HG02973 (cell line): Measurements from ENCODE around the gene CABLES1.
"Not testable (repeated sequence)": the region's sequence is repeated elsewhere in the genome, so short reads cannot be mapped to it uniquely, and the experiment has no call there.

Experiments used
- ATAC-seq: cut with Tn5 transposase; IDR thresholded peaks from one replicate; pipeline ENCODE4 v1.9.1; 2021; ENCODE audit warnings: moderate library complexity; ENCODE audit not compliant: unreplicated experiment

The CABLES1 gene

DNA sequence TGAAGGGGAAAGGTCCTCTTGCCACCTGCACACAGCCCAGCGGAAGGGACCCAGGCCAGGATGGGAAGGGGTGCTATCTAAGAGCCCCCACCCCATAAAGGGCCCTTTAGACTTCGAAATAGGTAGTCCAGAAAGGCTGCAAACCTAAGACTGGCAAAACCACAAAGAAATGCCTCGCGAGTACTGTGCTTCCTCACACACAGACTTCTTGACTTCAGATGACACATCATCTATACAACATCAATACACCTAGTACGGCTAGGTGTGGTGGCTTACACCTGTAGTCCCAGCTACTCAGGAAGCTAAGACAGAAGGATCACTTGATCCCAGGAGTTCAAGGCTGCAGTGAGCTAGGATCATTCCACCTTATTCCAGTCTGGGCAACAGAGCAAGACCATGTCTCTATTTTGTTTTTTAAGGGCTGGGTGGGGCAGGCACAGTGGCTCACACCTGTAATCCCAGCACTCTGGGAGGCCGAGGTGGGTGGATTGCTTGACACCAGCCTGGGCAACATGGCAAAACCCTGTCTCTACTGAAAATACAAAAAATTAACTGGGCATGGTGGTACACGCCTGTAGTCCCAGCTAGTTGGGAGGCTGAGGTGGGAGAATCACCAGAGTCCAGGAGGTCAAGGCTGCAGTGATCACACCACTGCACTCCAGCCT lies 125.8 kb downstream of the CABLES1 start:
- ATAC-seq, result no peak

DNA sequence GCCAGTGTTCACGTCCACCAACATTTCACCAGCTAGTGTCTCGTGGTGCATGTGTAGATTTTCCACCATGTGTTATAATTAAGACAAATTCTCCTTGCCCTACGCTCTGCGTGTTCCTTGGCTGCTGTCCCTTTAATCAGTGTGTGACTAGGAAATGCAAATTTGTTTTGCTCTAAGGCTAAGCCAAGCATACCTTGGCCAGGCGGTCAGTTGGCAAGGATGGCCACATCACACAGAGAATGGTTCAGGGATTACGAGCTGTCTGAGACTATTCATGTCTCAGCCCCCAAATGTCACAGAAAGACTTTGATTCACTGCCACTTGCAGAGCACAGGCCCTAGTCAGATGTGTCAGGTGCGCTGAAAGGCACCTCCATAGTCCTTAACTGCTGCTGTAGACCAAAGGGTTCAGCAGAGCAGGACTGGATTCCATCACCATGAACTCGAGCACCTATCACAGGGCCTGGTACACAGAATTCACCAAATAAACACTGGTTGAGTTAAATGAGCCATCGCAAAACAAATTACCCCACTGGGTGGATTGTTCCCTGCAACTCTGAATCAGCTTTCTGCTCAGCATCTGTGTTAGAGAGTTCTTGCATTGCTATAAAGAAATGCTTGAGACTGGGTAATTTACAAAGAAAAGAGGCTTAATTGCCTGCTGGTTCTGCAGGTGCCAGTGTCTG lies 128.4 kb downstream of the CABLES1 start:
- ATAC-seq, result no peak

DNA sequence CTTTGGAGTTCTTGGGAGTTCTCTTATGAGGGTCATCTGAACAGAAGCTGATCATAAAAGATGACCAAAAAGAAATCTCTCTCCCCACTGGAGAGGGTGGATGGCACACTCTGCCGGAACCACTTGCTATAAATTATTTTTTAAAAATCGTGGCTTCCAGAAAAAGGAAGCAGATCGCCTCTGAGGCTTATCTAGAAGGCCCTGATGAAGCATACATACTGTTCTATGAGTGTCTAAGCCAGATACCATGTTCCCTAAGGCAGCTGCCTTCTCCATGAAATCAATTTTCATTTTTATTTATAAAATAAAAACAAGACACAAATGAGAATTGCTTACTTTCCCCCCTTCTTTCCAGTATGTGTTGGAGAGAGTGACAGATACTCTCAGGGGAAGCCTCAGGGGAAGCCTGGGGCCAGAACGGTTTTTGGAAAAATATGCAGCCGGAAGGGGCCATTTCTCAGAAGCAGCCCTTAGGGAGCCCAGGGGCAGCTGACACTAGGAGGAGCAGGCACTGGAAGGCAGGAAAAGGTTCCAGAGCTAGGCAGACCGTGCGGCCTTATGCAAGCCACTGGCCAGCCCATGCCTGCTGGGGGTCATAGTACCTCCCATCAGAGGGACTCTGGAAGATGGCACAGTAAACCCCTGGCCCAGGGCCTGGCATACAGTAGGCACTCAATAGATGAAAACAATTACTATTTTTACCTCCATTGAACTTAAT lies 130.6 kb downstream of the CABLES1 start:
- ATAC-seq, result no peak

DNA sequence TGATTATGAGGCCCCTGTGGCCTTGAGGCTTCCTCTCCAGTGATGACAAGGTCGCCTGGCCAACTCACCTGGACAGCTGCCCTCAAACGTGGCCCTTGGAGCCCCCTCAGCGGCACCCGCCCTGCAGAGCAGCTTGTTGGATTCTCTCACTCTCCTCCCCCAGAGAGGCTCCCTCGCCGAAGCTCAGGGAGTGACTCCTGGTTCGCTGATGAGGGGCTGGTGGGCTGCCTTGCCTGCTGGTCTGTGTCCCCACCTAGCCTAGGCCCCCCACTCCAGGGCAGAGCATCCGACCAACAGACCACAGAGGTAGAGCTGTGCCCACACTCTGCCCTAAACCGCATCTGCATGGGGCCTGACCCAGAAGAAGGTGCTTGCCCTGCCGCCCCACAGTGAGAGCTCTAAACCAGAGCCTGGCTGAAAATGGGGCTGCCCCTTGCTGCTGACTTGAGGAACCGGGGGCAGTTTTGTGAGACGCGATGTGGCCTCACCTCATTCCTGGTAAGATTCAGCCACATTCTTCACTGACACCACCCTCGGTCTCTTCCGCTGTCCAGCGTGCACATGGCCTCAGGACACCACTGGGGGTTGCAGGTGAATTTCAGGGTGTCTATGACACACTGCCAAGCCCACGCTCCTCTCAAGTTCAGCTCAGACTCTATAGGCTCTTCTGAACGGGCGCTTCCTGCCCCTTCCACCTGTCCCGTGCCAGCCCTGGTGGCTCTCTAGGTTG lies 131.6 kb downstream of the CABLES1 start:
- no peak for ATAC-seq

DNA sequence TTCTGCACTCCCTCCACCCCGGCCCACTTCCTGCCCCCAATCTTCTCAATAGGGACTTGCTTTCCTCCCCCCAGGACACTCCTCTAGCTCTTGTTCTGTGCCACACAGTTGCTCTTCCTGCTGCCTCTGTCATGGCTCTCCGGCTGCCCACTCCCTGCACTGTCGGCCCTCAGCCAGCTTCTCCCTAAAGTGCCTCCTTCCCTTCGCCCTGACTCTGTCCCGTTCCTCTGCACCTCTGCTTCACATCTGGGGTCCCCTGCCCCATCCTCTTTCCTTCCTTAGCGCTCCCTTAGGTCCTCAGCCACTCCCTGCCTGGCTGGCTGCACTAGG lies 132.1 kb downstream of the CABLES1 start:
- no peak for ATAC-seq

DNA sequence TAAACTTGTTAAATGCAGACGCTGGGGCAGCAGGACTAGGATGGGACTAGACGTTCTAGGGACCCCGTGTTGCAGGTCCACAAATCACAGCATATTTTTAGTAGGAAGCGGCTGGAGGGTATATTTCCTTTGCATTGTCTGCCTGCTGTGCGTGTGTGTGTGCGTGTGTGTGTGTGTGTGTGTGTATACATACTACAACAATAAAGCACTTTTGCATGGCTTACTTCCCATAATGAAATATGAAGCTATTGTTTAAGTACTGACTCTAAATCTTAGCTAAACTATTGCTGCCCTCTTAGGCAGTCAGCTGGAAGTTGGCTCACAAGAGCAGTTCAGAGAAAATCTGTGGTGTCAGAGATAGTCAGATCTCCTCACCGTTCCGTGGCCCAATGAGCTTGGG lies 133.4 kb downstream of the CABLES1 start:
- ATAC-seq, result no peak

DNA sequence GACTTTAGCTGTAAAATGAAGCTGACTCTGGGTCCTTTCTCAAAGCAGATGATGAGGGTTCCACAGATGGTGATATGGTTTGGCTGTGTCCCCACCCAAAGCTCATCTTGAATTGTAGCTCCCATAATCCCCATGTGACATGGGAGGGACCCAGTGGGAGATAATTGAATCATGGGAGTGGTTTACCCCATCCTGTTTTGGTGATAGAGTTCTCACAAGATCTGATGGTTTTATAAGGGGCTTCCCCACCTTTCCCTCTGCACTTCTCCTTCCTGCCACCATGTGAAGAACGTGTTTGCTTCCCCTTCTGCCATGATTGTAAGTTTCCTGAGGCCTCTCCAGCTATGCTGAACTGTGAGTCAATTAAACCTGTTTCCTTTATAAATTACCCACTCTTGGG lies 133.8 kb downstream of the CABLES1 start:
- ATAC-seq, result not testable (repeated sequence)

DNA sequence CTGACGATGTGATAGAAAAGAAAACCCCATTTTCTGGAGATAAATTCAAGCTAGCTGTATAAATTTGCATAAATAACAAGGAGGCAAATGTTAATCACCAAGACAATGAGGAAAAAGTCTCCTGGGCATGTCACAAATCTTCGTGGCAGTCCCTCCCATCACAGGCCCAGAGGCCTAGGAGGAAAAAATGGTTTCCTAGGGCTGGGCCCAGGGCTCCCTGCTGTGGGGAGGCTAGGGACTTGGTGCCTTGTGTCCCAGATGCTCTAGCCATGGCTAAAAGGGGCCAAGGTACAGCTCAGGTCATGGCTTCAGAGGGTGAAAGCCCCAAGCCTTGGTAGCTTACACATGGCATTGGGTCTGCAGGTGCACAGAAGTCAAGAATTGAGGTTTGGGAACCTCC lies 134.6 kb downstream of the CABLES1 start:
- ATAC-seq, result no peak

DNA sequence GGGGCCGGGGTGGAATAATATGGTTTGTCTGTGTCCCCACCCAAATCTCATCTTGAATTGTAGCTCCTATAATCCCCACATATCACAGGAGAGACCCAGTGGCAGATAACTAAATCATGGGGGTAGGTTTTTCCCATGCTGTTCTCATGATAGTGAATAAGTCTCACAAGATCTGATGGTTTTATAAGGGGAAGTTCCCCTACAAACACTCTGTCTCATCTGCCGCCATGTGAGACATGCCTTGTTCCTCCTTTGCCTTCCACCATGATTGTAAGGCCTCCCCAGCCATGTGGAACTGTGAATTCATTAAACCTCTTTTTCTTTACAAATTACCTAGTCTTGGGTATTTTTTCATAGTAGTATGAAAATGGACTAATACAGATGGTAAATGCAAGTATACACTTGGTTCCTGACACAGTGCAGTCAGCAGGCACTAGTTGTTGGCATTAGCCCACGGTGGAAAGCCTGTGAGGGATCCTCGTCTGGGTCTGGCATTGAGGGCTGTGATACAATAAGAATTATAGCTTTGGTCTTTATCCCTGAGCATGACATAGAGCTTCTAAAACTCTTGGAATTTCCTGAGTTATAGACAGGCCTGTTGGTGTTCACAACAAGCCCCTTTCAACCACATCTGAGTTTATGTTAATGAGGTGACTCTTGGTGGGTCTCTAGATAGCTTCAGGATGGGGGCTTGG lies 135.8 kb downstream of the CABLES1 start:
- ATAC-seq, result no peak

DNA sequence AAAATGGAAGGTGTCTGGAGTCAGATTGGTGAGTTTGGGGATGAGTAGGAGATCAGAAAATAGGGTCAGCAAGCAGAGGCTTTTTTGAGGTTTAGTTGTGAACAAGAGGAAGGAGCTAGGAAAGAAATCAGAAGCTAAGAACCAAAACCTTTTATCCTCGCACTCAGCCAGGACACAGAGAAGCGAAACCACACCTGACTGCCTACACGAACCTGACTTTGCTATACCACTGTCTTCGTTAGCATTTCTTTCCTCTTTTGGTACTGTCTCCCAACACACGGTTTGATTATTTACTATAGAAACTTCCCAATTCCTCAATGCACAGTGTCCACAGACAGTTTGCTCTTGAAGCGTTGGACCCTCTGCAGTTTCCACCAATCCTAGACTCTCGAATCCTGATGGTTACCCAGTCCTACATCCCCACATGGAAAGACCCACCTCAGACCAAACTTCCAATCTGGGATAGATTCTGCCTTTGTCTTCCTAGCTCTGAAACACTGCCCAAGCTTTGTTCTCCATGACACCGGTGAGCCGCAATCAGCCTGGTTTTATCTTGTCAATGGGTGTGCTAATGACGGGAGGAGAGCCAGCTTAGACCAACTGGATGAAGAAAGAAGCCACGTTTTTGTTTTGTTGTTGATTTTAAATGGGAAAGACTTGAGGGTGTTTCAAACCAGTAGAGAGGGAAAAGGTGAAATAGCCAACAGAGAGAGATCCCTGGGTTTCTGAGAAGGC lies 137.4 kb downstream of the CABLES1 start:
- ATAC-seq, result no peak

DNA sequence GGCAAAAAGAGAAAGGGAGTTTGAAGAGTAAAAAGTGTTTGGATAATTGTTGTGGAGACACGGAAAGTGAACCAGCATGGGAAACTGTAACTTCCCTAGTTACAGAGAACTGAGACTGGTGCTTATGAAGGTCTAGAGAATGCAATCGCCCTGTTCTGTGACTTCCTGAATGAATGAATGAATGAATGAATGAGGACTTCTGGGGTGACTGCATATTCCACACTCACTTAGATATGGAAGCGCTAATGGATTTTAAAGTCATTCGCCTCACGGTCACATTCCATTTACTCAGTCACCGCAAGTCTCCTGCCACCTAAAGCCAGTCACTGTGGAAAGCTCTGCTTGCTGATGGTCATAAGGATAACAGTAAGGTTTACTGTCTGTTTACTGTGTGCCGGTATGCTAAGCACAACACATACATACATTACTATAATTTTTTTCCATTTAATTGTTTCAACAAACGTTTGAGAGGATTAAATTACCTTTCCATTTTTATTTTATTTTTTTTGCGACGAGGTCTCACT lies 138.2 kb downstream of the CABLES1 start:
- ATAC-seq, result no peak

DNA sequence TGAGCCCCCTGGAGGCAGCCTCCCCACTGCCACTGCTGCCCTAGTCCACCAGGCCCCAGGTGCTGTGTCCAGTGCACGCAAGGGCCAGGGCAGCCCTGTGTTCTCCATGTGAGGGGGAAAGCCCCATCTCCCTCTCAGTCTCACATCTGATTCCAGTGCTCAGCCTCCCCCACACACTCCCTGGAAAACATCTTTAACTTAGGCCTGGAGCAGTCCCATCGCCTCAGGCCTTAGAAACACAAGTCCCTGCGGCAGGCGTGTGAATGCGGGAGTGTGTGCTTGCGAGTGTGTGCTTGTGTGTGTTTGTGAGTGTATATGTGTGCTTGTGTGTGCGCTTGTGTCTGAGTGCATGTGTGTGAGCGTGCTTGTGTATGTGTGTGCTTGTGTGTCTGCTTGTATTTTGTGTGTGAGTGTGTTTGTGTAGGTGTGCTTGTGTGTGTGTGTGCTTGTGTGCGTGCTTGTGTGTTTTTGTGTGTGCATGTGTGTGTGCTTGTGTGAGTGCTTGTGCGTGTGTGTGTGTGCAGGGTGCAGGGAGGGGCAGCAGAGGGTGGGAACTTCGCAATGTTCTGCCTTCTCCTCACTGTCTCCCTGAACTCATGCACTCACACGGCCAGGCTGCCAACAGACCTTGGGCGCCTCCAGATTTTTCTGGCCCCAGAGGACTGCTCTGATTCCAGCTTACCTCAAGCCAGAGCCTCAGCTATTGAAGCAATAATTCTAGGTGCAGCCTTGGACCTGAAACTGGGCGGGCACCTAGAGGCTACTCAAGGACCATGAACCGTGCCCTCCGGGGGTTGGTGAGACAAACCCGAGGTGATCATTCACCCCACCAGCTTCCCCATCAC lies 139.6 kb downstream of the CABLES1 start:
- no peak for ATAC-seq

DNA sequence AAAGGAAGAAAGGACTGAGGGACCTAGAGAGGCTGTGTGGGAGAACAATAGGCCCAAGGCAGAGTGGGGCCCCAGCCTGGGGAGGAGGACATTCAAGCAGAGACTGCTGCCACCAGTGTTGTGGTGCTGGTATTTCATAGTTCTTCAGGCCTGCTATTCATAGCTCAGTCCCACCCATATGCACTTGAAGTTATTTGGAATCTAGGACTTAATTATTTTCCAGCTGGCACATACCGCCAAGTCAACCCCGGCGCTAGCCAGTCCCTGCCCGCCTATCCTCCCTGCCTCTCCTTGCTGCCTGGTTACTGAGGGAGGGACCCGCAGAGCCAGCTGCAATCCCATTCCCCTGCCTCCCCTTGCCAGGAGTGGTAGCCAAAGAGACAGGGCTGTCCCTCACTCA lies 141.2 kb downstream of the CABLES1 start:
- ATAC-seq, result no peak

DNA sequence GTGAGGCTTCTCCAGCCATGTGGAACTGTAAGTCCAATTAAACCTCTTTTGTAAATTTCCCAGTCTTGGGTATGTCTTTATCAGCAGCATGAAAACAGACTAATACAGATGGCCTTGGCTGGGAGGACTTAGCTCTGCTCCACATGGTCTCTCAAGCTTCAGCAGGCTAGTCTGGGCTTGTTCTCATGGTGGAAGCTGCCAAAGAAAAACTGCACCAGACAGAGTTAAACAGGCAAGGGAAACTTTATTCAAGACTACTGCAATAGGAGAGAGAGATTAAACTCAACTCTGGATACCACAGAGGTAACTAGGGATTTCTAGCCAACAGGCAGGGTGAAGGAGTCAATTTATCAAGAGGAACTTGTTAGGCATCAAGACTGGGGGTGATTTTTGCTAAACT lies 142.1 kb downstream of the CABLES1 start:
- ATAC-seq, result no peak

DNA sequence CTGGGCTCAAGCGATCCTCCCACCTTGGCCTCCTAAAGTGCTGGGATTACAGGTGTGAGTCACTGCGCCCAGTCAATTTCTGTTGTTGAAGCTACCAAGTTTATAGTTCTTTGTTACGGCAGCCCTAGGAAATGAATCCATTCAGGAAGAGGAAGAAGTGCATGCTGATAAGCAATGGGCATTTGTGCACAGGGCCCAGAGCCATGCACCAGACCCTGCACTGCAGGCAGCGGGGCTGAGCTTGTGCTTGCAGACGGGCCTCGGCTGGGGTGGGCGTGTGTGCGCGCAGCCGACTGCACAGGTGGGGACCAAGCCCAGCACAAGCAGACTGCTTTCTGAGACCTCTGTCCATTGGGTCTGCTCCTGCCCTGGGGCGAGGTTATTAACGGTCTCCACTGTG lies 144.6 kb downstream of the CABLES1 start:
- ATAC-seq, result no peak

DNA sequence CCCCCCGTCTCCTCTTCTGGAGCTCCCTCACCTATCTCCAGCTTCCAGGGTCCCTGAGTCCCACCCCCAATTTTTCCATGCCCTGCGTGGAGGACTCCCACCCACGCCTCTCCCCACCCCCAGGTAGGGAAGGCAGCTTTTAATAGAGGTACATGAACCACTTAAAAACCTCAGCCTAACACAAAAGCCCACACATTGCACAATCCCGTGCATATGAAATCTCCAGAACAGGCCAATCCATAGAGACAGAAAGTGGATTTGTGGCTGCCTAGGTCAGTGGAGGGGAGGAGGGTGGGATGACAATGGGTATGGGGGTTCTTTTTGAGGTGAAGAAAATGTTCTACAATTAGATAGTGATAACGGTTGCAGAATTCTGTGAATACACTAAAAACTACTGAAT lies 145.6 kb downstream of the CABLES1 start:
- no peak for ATAC-seq

DNA sequence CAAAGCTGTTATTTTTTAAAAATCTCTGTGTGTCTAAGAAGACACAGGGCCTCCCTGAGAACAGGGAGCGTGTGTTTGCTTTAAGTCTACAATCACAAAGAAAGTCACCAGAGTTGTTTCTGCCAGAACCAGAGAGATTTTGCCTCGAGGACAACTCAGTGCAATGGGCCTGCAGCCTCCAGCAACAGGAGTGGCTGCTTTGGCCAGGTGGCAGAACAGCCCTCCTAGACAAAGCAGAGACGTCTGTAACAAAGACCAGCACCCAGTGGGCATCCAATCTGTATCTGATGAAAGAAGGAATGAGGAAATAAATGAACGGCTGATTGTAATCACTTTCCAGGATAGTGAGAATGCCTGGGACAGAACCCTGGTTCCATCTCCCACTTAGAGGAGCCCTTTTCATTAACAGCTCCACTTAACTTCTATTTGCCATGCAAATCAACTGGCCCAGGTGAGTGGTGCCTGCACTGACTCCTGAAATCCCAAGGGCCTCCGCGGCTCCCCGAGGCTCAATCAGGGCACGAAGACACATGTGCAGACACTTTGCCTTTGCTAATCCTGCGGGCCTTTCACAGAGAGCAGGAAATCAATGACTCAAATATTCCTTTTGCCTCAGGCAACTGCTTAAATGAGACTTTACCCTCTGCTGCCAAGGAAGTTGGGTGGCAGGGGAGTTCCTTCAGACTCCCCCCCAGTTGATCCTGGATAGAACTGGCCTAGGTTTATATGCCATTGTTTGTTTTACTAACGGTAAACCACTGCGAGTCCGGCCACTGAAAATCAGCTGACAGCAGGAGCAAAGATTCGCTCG lies 146.5 kb downstream of the CABLES1 start:
- ATAC-seq, result no peak

DNA sequence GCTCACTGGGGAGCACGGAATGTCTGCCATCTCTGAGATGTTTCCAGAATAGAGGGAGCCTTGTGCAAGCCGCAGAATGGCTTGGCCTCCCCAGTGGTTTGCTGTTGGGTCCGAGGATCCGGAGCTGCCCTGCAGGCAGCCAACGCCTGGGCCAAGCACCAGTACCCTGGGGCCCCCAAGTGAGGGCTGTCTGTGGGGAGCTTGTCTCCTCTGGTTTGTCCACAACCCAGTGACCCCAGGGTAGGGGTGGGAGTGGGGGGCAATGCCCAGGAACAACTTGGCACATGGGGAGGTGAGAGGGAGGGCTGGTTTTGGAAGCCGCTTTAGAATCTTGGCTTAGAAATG lies 147.1 kb downstream of the CABLES1 start:
- no peak for ATAC-seq
